ENCODE data around the gene KIAA0408.

Gene KIAA0408

GRCh38 chr6:127462376-127462775 is 3.2 kb upstream of the KIAA0408 start:
- Histone ChIP-seq H3K27me3 (ENCODE audit: low read length) (no peaks in the 10 kb centered on the region), H3K9ac (ENCODE audit: low read length) (no peak overlapping the region), H3K36me3 (ENCODE audit: low read length) (no peaks in the 10 kb centered on the region), H3K9me2 (replicated peaks; ENCODE audit: insufficient read depth, low read length) (no peaks in the 10 kb centered on the region), H3F3A (ENCODE audit: insufficient read depth) (no peaks in the 10 kb centered on the region), H2AFZ (ENCODE audit: low read depth, low read length, severe bottlenecking) (no peak overlapping the region), H3K4me2 (ENCODE audit: low read depth, low read length, poor library complexity, severe bottlenecking) (no peak overlapping the region), H3K27ac (ENCODE audit: low read depth, low read length) (no peak overlapping the region), H3K9me3 (ENCODE audit: insufficient read depth, low read length) (no peaks in the 10 kb centered on the region), H4K20me1 (ENCODE audit: low read depth, low read length) (no peaks in the 10 kb centered on the region), H3K79me2 (ENCODE audit: insufficient read depth, low read length) (no peaks in the 10 kb centered on the region), H3K4me3 (ENCODE audit: insufficient read depth, low read length, poor library complexity, severe bottlenecking) (no peak overlapping the region)
- no peak for TF ChIP-seq EZH2phosphoT487 (conservative IDR thresholded peaks at IDR 0.05; ENCODE audit: low read length)
- TF ChIP-seq, protein P1, sequence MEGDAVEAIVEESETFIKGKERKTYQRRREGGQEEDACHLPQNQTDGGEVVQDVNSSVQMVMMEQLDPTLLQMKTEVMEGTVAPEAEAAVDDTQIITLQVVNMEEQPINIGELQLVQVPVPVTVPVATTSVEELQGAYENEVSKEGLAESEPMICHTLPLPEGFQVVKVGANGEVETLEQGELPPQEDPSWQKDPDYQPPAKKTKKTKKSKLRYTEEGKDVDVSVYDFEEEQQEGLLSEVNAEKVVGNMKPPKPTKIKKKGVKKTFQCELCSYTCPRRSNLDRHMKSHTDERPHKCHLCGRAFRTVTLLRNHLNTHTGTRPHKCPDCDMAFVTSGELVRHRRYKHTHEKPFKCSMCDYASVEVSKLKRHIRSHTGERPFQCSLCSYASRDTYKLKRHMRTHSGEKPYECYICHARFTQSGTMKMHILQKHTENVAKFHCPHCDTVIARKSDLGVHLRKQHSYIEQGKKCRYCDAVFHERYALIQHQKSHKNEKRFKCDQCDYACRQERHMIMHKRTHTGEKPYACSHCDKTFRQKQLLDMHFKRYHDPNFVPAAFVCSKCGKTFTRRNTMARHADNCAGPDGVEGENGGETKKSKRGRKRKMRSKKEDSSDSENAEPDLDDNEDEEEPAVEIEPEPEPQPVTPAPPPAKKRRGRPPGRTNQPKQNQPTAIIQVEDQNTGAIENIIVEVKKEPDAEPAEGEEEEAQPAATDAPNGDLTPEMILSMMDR (IDR thresholded peaks at IDR 0.05; ENCODE audit: insufficient read depth, low read length, poor library complexity, severe bottlenecking) = no peak

- TF ChIP-seq, protein P1 (IDR thresholded peaks at IDR 0.05; ENCODE audit: insufficient read depth, low read length, poor library complexity, severe bottlenecking) = no peak
- no peak for TF ChIP-seq EZH2phosphoT487 (conservative IDR thresholded peaks at IDR 0.05; ENCODE audit: low read length)
- Histone ChIP-seq H3K4me2 (ENCODE audit: low read depth, low read length, poor library complexity, severe bottlenecking) (no peak overlapping the region), H3K36me3 (ENCODE audit: low read length) (no peaks in the 10 kb centered on the region), H3K9me3 (ENCODE audit: insufficient read depth, low read length) (no peaks in the 10 kb centered on the region), H3K79me2 (ENCODE audit: insufficient read depth, low read length) (no peaks in the 10 kb centered on the region), H3F3A (ENCODE audit: insufficient read depth) (no peaks in the 10 kb centered on the region), H3K27me3 (ENCODE audit: low read length) (no peaks in the 10 kb centered on the region), H3K9ac (ENCODE audit: low read length) (no peak overlapping the region), H3K4me3 (ENCODE audit: insufficient read depth, low read length, poor library complexity, severe bottlenecking) (no peak overlapping the region), H3K9me2 (replicated peaks; ENCODE audit: insufficient read depth, low read length) (no peaks in the 10 kb centered on the region), H2AFZ (ENCODE audit: low read depth, low read length, severe bottlenecking) (no peak overlapping the region), H4K20me1 (ENCODE audit: low read depth, low read length) (no peaks in the 10 kb centered on the region), H3K27ac (ENCODE audit: low read depth, low read length) (no peak overlapping the region)
These were observed 1.3 kb upstream of the KIAA0408 start for GRCh38 chr6:127460465-127460864.

DNA sequence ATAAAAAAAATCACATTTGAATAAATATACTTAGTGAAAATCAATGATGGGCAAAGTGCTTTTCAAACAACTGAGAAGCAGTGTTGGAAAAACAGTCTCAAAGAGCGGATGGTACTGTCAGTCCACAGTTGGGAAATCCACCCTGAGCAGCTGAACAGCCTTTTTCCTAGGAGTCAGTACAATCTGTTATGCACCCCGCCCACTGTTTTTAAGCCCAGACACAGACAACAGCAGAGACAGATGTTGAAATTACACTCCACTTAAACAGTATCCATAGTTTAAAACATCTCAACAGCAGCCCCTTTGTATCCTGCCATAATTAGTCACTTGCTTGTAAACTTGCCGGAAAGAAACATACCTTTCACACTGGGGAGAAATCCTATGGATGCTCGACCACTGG is 372 bp downstream of the KIAA0408 start:
- Histone ChIP-seq H3K9ac (ENCODE audit: low read length) (no peak overlapping the region), H3K27ac (ENCODE audit: low read depth, low read length) (no peak overlapping the region), H3K4me3 (ENCODE audit: insufficient read depth, low read length, poor library complexity, severe bottlenecking) (no peak overlapping the region), H3K79me2 (ENCODE audit: insufficient read depth, low read length) (no peaks in the 10 kb centered on the region), H3K36me3 (ENCODE audit: low read length) (no peaks in the 10 kb centered on the region), H3K27me3 (ENCODE audit: low read length) (no peaks in the 10 kb centered on the region), H3K4me2 (ENCODE audit: low read depth, low read length, poor library complexity, severe bottlenecking) (no peak overlapping the region), H3K9me3 (ENCODE audit: insufficient read depth, low read length) (no peaks in the 10 kb centered on the region), H2AFZ (ENCODE audit: low read depth, low read length, severe bottlenecking) (no peak overlapping the region), H4K20me1 (ENCODE audit: low read depth, low read length) (no peaks in the 10 kb centered on the region; the same call in 1 of the 2 replicates), H3F3A (ENCODE audit: insufficient read depth) (no peaks in the 10 kb centered on the region), H3K9me2 (replicated peaks; ENCODE audit: insufficient read depth, low read length) (no peaks in the 10 kb centered on the region)
- no peak for TF ChIP-seq EZH2phosphoT487 (conservative IDR thresholded peaks at IDR 0.05; ENCODE audit: low read length)
- TF ChIP-seq, protein P1 (IDR thresholded peaks at IDR 0.05; ENCODE audit: insufficient read depth, low read length, poor library complexity, severe bottlenecking) = no peak
